Measurements from ENCODE around the gene TMEM184B.

Gene TMEM184B

DNA sequence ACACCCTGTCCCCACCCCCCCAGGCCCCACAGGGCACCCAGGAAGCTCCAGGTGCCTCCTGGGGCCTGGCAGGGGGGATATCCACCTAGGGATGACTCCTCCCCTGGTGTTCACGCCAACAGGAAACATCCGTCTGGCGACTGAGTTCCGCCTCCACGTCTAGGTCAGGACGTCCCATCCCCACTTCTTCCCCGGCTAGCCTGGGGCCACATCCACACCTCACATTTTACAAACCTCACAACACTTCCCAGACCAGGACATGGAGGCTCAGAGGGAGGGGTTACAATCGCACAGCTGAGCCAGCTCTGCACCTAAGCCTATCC is 50.1 kb downstream of the TMEM184B start:
- Histone ChIP-seq H4K20me1 (ENCODE audit: low read depth, low read length) (no peaks in the 10 kb centered on the region), H3K27me3 (ENCODE audit: low read length) (no peaks in the 10 kb centered on the region), H3K9me2 (replicated peaks; ENCODE audit: insufficient read depth, low read length) (no peaks in the 10 kb centered on the region), H3K79me2 (ENCODE audit: insufficient read depth, low read length) (no peaks in the 10 kb centered on the region), H3K4me2 (ENCODE audit: low read depth, low read length, poor library complexity, severe bottlenecking) (no peak overlapping the region), H3K9me3 (ENCODE audit: insufficient read depth, low read length) (no peaks in the 10 kb centered on the region), H3K27ac (ENCODE audit: low read depth, low read length) (no peak overlapping the region), H2AFZ (ENCODE audit: low read depth, low read length, severe bottlenecking) (no peak overlapping the region), H3K36me3 (ENCODE audit: low read length) (no peaks in the 10 kb centered on the region), H3K4me3 (ENCODE audit: insufficient read depth, low read length, poor library complexity, severe bottlenecking) (no peak overlapping the region), H3K9ac (ENCODE audit: low read length) (no peak overlapping the region), H3F3A (ENCODE audit: insufficient read depth) (no peaks in the 10 kb centered on the region)
- TF ChIP-seq, protein P1, sequence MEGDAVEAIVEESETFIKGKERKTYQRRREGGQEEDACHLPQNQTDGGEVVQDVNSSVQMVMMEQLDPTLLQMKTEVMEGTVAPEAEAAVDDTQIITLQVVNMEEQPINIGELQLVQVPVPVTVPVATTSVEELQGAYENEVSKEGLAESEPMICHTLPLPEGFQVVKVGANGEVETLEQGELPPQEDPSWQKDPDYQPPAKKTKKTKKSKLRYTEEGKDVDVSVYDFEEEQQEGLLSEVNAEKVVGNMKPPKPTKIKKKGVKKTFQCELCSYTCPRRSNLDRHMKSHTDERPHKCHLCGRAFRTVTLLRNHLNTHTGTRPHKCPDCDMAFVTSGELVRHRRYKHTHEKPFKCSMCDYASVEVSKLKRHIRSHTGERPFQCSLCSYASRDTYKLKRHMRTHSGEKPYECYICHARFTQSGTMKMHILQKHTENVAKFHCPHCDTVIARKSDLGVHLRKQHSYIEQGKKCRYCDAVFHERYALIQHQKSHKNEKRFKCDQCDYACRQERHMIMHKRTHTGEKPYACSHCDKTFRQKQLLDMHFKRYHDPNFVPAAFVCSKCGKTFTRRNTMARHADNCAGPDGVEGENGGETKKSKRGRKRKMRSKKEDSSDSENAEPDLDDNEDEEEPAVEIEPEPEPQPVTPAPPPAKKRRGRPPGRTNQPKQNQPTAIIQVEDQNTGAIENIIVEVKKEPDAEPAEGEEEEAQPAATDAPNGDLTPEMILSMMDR (IDR thresholded peaks at IDR 0.05; ENCODE audit: insufficient read depth, low read length, poor library complexity, severe bottlenecking) = no peak
- TF ChIP-seq EZH2phosphoT487 (conservative IDR thresholded peaks at IDR 0.05; ENCODE audit: low read length) = no peak

DNA sequence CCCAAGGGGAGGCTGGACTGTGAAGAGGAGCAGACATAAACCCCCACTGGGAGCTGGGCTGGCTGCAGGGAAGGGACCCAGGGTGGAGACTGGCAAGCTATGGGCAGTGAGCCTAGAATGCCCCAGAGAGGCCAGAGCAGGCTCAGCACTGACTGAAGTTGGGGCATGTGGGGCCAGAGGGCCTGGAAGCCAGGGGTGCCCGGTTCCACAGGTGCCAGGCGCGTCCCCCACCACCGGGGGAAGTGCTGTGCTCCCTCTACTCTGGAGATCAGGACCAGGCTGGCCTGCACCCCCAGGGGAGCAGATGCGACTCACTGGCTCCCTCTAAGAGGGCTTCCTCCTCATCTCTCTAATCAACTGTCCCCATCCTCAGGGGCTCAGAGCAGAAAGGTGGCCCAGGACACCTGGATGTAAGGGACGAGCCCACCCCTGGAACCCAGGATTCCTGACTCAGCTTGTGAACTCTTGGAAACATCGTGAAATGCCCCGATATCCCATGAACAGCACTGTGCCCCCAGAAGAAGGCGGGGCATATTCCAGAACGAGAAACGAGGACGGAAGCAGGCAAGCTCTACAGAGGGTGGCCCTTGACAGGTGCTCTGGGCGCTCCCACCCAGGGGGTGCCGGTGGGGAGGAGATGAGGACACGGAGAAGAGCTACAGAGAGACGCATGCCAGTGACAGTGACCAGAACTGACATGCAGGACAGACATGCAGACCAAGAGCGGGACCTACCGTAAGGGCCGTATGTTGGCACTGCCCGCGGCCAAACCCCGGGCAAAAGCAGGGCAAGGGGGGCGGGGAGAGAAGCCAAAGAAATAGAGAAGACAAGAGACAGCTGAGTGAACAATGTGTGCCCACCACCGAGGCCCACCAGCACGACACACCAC is 50.7 kb downstream of the TMEM184B start:
- Histone ChIP-seq H2AFZ (ENCODE audit: low read depth, low read length, severe bottlenecking) (no peak overlapping the region), H3K9me2 (replicated peaks; ENCODE audit: insufficient read depth, low read length) (no peaks in the 10 kb centered on the region), H3K4me2 (ENCODE audit: low read depth, low read length, poor library complexity, severe bottlenecking) (no peak overlapping the region), H3F3A (ENCODE audit: insufficient read depth) (no peaks in the 10 kb centered on the region), H3K27ac (ENCODE audit: low read depth, low read length) (no peak overlapping the region), H3K9me3 (ENCODE audit: insufficient read depth, low read length) (no peaks in the 10 kb centered on the region), H4K20me1 (ENCODE audit: low read depth, low read length) (no peaks in the 10 kb centered on the region), H3K79me2 (ENCODE audit: insufficient read depth, low read length) (no peaks in the 10 kb centered on the region), H3K27me3 (ENCODE audit: low read length) (no peaks in the 10 kb centered on the region), H3K9ac (ENCODE audit: low read length) (no peak overlapping the region), H3K4me3 (ENCODE audit: insufficient read depth, low read length, poor library complexity, severe bottlenecking) (no peak overlapping the region), H3K36me3 (ENCODE audit: low read length) (no peaks in the 10 kb centered on the region)
- no peak for TF ChIP-seq EZH2phosphoT487 (conservative IDR thresholded peaks at IDR 0.05; ENCODE audit: low read length)
- TF ChIP-seq, protein P1 (IDR thresholded peaks at IDR 0.05; ENCODE audit: insufficient read depth, low read length, poor library complexity, severe bottlenecking) = no peak

DNA sequence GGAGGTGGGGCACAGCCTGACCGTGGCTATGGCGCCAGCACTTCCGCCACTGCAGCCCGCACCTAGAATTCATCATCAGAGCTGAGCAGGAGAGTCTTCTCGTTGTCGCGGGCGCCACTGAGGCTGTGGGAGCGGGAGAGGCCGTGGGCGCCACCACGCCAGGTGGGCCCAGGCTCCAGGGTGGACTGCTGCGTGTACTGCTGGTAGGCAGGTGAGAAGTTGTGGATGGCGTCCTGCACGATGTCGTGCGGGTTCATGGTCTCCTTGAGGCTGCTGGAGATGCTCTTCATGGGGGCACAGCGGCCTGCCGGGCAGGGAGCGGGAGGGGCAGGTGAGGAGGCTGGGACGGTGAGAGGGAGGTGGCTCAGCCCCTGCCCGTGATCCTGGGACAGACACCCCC is 51.4 kb downstream of the TMEM184B start:
- Histone ChIP-seq H2AFZ (ENCODE audit: low read depth, low read length, severe bottlenecking) (no peak overlapping the region), H4K20me1 (ENCODE audit: low read depth, low read length) (no peaks in the 10 kb centered on the region), H3K79me2 (ENCODE audit: insufficient read depth, low read length) (no peaks in the 10 kb centered on the region), H3K4me2 (ENCODE audit: low read depth, low read length, poor library complexity, severe bottlenecking) (no peak overlapping the region), H3K9me3 (ENCODE audit: insufficient read depth, low read length) (no peaks in the 10 kb centered on the region), H3K27ac (ENCODE audit: low read depth, low read length) (no peak overlapping the region), H3K27me3 (ENCODE audit: low read length) (no peaks in the 10 kb centered on the region), H3K36me3 (ENCODE audit: low read length) (no peaks in the 10 kb centered on the region), H3K4me3 (ENCODE audit: insufficient read depth, low read length, poor library complexity, severe bottlenecking) (no peak overlapping the region), H3K9me2 (replicated peaks; ENCODE audit: insufficient read depth, low read length) (no peaks in the 10 kb centered on the region), H3K9ac (ENCODE audit: low read length) (no peak overlapping the region), H3F3A (ENCODE audit: insufficient read depth) (no peaks in the 10 kb centered on the region)
- TF ChIP-seq EZH2phosphoT487 (conservative IDR thresholded peaks at IDR 0.05; ENCODE audit: low read length) = no peak
- TF ChIP-seq, protein P1 (IDR thresholded peaks at IDR 0.05; ENCODE audit: insufficient read depth, low read length, poor library complexity, severe bottlenecking) = no peak

Data from SU-DHL-6 (cell line).